Heart right ventricle (tissue), 16 donors: ENCODE results near the gene FBXO24. TPM values are rescaled to one million over a fixed set of nuclear protein-coding genes. Genes with fewer than 3 reads are reported as not detected.

ENCODE experiments used
- ATAC-seq, 8 donors: fragments of 200-7000 bp; cut with Tn5 transposase; one replicate each; pipeline ENCODE4 v1.9.1; 2020; ENCODE audit warnings: mild to moderate bottlenecking in 8 of 8, moderate library complexity in 8 of 8, moderate number of reproducible peaks in 1 of 8
- DNase-seq, 2 donors: peaks; one replicate each; pipeline ENCODE4 v3.0.0-alpha.2; 2020
- H3K27ac ChIP-seq, 10 donors: fragments of 200-600 bp; sonication (generic) in 2 of 10; one replicate each; pipeline versions ENCODE4 v1.5.0 to v1.8.0; 2020 to 2022; ENCODE audit warnings: mild to moderate bottlenecking in 3 of 10
- H3K27me3 ChIP-seq, 7 donors: fragments of 200-600 bp; one replicate each; pipeline ENCODE4 v1.8.0; 2021 to 2022; ENCODE audit warnings: mild to moderate bottlenecking in 2 of 7
- H3K36me3 ChIP-seq, 9 donors: fragments of 200-600 bp; sonication (generic) in 1 of 9; one replicate each; pipeline versions ENCODE4 v1.5.0 to v1.8.0; 2020 to 2022; ENCODE audit warnings: mild to moderate bottlenecking in 2 of 9
- H3K4me1 ChIP-seq, 9 donors: fragments of 200-600 bp; sonication (generic) in 1 of 9; one replicate each; pipeline versions ENCODE4 v1.5.0 to v1.8.0; 2020 to 2022; ENCODE audit warnings: mild to moderate bottlenecking in 4 of 9
- H3K4me3 ChIP-seq, 10 donors: fragments of 200-600 bp; sonication (generic) in 2 of 10; one replicate each; pipeline versions ENCODE4 v1.5.0 to v1.8.0; 2020 to 2022; ENCODE audit warnings: mild to moderate bottlenecking in 7 of 10, moderate library complexity in 2 of 10
- H3K9me3 ChIP-seq, 11 donors: fragments of 200-600 bp in 10 of 11; sonication (generic) in 2 of 11; one replicate each; pipeline versions ENCODE4 v1.5.0 to v1.8.0; 2013 to 2022; ENCODE audit warnings: mild to moderate bottlenecking in 2 of 11, control low read depth in 1 of 11, moderate library complexity in 1 of 11
- WGBS, 2 donors: extraction: QIAGEN DNeasy Blood & Tissue Kit; methylation state at CpG; one replicate each; pipeline ENCODE4 v1.1.7; 2013; ENCODE audit warnings: inconsistent platforms in 1 of 2; 5-methylcytosine and 5-hydroxymethylcytosine counted together
- intact Hi-C, 10 donors: fragments of 100-400 bp; cut with DNase I; formaldehyde crosslinking; loops; one replicate each; pipeline versions ENCODE4 v1.11.1 to v1.14.2; 2022
- polyA plus RNA-seq, 2 donors: library from polyadenylated mRNA; stranded (reverse); fragments of 200-250 nt; gene quantifications; one replicate each; pipeline ENCODE4 v1.2.3, GENCODE V29; 2013
- total RNA-seq, 10 donors: library from RNA; stranded (reverse); fragmentation: NEBNext Ultra II Directional in 3 of 10; extraction: Animal tissue kit (Norgen Biotek cat#: 25700) in 3 of 10; gene quantifications; one replicate each; pipeline versions ENCODE4 v1.2.1 to v1.2.4, GENCODE V29; 2021 to 2023
- TF ChIP-seq, protein P1 (sequence below), 9 donors: fragments of 200-600 bp; sonication (generic) in 2 of 9; IDR thresholded peaks; one replicate each; pipeline versions ENCODE4 v1.5.0 to v1.8.0; 2021 to 2022; ENCODE audit warnings: antibody characterized with exemption in 9 of 9, mild to moderate bottlenecking in 5 of 9, moderate library complexity in 1 of 9
- donor health status: Arrhythmogenic right ventricular cardiomyopathy.
- donor health status: ischemic (EF 13 %, LVEDD 7.1; RV severe dilation, severe dysfunction).
- donor health status: healthy with polysubstance abuse.
- donor health status: DM: no; HTN: yes; CAD: no.
- donor health status: DM: no; HTN: no; CAD: no.
- donor health status: ischemic (EF 25% LVEDD 6.9; RV normal size, moderate dysfunction).
- donor health status: ischemic (EF 25% LVEDD 5.7; RV mildly dilated, moderate dysfunction).
- donor health status: healthy.
- donor health status: DM: yes; HTN: yes; CAD: no.
- donor health status: Ischemic cardiomyopathy.
- donor health status: ischemic (EF 35%, LVEDD 5.7; RV mildly dilated, moderate dysfunction).
- donor health status: nonischemic (EF 11% LVEDD 7.7; RV severe dilation, severe dysfunction).
- donor health status: DM: yes; HTN: yes; CAD: no.
- donor health status: PGD.
- donor health status: ischemic (EF 29% LVEDD 5.4; RV normal size, mild dysfunction).
- donor health status: nonischemic (EF 23%, LVEDD 6.1; RV moderate dilation, normal function).

FBXO24 gene
- total and polyA plus RNA-seq, 12 donors, result 0.15 to 0.73 (median 0.40) TPM; not detected in 2

GRCh38 chr7:100598425-100598824, 12.3 kb downstream of the FBXO24 start:
- Histone ChIP-seq H3K27ac (no peak overlapping the region), H3K27me3 (no peaks in the 10 kb centered on the region), H3K36me3 (no peaks in the 10 kb centered on the region), H3K4me3 (no peak overlapping the region), H3K9me3 (no peaks in the 10 kb centered on the region), H3K4me1 (peaks cover 0 to 13% (median 0%) of the 10 kb centered on the region in 9 donors)
- no peak for DNase-seq
- ATAC-seq, result no peak
- 92 to 93% methylated on average over 4 of the region's 4 CpGs for WGBS, 2 donors
- TF ChIP-seq, protein P1, sequence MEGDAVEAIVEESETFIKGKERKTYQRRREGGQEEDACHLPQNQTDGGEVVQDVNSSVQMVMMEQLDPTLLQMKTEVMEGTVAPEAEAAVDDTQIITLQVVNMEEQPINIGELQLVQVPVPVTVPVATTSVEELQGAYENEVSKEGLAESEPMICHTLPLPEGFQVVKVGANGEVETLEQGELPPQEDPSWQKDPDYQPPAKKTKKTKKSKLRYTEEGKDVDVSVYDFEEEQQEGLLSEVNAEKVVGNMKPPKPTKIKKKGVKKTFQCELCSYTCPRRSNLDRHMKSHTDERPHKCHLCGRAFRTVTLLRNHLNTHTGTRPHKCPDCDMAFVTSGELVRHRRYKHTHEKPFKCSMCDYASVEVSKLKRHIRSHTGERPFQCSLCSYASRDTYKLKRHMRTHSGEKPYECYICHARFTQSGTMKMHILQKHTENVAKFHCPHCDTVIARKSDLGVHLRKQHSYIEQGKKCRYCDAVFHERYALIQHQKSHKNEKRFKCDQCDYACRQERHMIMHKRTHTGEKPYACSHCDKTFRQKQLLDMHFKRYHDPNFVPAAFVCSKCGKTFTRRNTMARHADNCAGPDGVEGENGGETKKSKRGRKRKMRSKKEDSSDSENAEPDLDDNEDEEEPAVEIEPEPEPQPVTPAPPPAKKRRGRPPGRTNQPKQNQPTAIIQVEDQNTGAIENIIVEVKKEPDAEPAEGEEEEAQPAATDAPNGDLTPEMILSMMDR (IDR thresholded peaks at IDR 0.05), result no peak
- intact Hi-C loops, result no loop called here

DNA sequence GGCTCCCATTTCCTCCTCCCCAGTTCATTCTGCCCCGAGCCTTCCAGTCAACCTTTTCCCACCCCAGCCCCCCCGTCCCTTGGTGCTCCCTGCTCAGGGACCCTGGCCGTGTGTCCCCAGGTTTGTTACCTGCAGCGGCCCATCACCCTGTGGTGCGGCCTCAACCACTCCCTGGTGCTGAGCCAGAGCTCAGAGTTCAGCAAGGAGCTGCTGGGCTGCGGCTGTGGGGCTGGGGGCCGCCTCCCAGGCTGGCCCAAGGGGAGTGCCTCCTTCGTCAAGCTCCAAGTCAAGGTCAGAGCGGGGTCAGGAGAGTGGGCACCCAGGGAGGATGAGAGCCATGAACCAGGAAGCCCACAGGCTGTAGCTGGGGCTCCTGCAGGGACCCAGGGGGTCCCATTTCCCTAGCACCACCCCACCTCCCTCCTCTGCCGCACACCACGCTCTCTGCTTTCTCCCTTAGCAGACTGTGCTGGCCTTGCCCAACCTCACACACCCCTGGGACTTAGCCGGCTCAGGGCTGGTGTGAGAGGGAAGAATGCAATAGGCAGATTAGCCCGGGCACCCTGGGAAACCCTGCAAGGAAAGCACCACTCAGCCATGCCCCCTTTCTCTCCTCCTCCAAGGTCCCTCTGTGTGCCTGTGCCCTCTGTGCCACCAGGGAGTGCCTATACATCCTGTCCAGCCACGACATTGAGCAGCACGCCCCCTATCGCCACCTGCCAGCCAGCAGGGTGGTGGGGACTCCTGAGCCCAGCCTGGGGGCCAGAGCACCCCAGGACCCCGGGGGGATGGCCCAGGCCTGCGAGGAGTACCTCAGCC, 14.0 kb downstream of the FBXO24 start:
- Histone ChIP-seq H3K4me1 (peaks cover 0 to 27% (median 13%) of the 10 kb centered on the region in 9 donors), H3K27ac (no peak overlapping the region), H3K4me3 (no peak overlapping the region), H3K9me3 (no peaks in the 10 kb centered on the region), H3K27me3 (peaks cover 0 to 1% (median 0%) of the 10 kb centered on the region in 7 donors), H3K36me3 (no peaks in the 10 kb centered on the region)
- TF ChIP-seq, protein P1 (IDR thresholded peaks at IDR 0.05), result no peak
- ATAC-seq, result no peak
- 72 to 76% methylated on average over 18 of the region's 18 CpGs for WGBS, 2 donors
- DNase-seq, result no peak
- intact Hi-C loops, result loop anchor here in 2 of 10 donors (2.0 to 10.0 kb wide), 3 partner anchors 69 to 95 kb away; partner anchors contain the start of gene GIGYF1 (in 2 of the 2)

DNA sequence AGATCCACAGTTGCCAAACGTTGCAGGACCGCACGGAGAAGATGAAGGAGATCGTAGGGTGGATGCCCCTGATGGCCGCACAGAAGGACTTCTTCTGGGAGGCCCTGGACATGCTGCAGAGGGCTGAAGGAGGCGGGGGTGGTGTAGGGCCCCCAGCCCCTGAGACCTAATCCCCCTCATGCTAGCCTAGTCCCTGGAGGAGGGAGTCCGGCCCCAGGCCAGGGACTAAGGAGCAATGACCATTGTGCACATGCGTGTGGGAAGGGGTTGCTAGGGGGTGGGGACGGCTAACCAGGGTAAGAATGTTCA, 14.6 kb downstream of the FBXO24 start:
- Histone ChIP-seq H3K9me3 (no peaks in the 10 kb centered on the region), H3K4me1 (peaks cover 0 to 33% (median 18%) of the 10 kb centered on the region in 9 donors), H3K27ac (no peak overlapping the region), H3K4me3 (no peak overlapping the region), H3K36me3 (no peaks in the 10 kb centered on the region), H3K27me3 (peaks cover 0 to 7% (median 0%) of the 10 kb centered on the region in 7 donors)
- intact Hi-C loops, result loop anchor here in 2 of 10 donors (2.0 to 10.0 kb wide), 3 partner anchors 68 to 94 kb away; partner anchors contain the start of gene GIGYF1 (in 2 of the 2)
- no peak for ATAC-seq
- TF ChIP-seq, protein P1 (IDR thresholded peaks at IDR 0.05), result no peak
- no peak for DNase-seq
- WGBS, 2 donors, result 79 to 89% methylated on average over 9 of the region's 9 CpGs

DNA sequence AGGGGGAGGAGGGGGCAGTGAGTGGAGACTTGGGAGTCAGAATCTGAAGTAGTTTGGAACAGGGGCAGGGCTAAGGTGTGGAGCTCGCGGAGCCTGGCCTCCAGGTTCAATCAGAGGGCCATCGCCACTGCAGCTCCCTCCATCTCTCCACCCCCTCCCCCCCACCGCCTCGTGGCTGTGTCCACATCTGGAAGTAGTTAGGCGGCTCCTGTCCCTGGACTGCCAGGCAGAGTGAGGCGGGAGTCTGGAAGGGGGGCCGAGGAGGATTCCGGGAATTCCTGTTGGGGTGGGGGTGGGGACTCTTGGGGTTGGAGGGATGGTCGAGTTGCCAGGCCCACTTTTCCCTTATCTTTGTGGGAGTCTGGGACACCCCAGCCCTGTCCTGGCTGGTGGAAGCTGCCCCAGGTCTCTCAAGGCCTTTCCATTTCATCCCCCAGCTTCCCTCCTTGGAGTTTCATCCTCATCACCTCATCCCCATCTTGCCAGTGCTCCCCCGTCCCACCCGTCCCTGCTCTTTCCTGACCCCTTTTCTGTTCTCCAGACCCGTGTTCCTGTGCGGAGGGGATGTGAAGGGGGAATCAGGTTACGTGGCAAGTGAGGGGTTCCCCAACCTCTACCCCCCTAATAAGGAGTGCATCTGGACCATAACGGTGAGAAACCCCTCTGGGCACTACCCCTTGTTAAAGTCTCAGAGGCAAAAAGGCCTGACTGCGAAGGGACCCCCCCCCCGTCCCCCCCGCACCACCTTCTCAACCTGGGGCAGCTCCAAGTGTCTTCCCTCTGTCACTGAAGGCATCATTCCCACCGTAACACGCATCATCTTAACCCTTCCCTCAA, 17.0 kb downstream of the FBXO24 start:
- H3K4me3 ChIP-seq, result peak overlapping the region in 9 of 10 donors; percentile 45 to 86 (median 77)
- TF ChIP-seq, protein P1 (IDR thresholded peaks at IDR 0.05), result no peak
- whole genome bisulfite sequencing, 2 donors, result 39 to 44% methylated on average over 21 of the region's 21 CpGs
- H3K36me3 ChIP-seq, result peaks cover 0 to 11% (median 0%) of the 10 kb centered on the region in 9 donors
- H3K27me3 ChIP-seq, result peaks cover 0 to 11% (median 0%) of the 10 kb centered on the region in 7 donors
- no peaks in the 10 kb centered on the region for H3K9me3 ChIP-seq
- DNase-seq (peak; percentile 72 to 73), ATAC-seq (peak; percentile 41 to 70 (median 58))
- peak overlapping the region; percentile 35 to 88 (median 79) for H3K27ac ChIP-seq
- H3K4me1 ChIP-seq, result peaks cover 0 to 36% (median 23%) of the 10 kb centered on the region in 9 donors
- intact Hi-C loops, result loop anchor here in 3 of 10 donors (2.0 to 10.0 kb wide), 3 partner anchors 16 to 92 kb away; partner anchors contain the start of genes GIGYF1 (in 2 of the 3), FBXO24 (in 1 of the 3) and LRCH4 (in 1 of the 3)
